ENCODE results near the gene PLCB1.

PLCB1 gene

DNA sequence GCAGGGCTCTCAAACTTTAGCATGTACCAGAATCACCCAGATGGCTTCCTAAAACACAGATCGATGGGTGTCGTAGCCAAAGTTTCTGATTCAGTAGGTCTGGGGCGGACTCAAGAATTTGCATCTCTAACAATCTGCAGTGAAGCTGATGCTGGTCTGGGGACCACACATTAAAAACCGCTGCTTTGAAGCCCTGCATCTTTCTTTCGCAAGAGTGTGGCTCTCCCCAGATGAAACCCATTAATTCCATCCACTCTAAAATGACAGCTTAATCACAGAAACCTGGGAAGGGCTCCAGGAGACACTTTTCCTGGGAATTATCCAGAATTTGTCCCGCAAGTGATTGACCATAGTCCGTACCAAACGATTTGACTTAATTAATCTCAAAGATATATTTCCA is 617.0 kb downstream of the PLCB1 start:
- Mint-ChIP-seq H3K4me3 (no peak overlapping the region), H3K27me3 (no peaks in the 10 kb centered on the region), H3K27ac (no peak overlapping the region), H3K4me1 (ENCODE audit: low read depth) (peaks cover 7% of the 10 kb centered on the region), H3K9me3 (no peaks in the 10 kb centered on the region), H3K36me3 (ENCODE audit: low read depth) (no peaks in the 10 kb centered on the region)

DNA sequence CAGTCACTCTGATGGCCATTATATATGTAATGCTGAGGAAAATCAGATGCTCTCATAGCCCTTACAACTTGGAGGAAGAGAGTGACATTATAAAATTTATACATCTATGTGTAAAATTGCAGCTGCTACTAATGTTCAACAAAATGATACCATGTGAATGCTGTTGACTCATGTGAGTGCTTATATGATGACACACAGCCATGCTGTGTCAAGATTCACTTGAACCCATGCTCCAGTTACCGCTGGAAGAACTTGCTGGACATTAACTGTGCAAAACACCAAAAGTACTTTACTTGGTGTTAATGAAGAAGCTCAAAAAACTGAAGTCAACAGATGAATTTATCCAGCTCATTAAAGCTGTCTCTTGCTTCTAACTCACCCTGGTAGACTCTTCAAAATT is 617.9 kb downstream of the PLCB1 start:
- Mint-ChIP-seq H3K27ac (no peak overlapping the region), H3K9me3 (no peaks in the 10 kb centered on the region), H3K4me1 (ENCODE audit: low read depth) (peaks cover 2% of the 10 kb centered on the region), H3K4me3 (no peak overlapping the region), H3K36me3 (ENCODE audit: low read depth) (no peaks in the 10 kb centered on the region), H3K27me3 (no peaks in the 10 kb centered on the region)

DNA sequence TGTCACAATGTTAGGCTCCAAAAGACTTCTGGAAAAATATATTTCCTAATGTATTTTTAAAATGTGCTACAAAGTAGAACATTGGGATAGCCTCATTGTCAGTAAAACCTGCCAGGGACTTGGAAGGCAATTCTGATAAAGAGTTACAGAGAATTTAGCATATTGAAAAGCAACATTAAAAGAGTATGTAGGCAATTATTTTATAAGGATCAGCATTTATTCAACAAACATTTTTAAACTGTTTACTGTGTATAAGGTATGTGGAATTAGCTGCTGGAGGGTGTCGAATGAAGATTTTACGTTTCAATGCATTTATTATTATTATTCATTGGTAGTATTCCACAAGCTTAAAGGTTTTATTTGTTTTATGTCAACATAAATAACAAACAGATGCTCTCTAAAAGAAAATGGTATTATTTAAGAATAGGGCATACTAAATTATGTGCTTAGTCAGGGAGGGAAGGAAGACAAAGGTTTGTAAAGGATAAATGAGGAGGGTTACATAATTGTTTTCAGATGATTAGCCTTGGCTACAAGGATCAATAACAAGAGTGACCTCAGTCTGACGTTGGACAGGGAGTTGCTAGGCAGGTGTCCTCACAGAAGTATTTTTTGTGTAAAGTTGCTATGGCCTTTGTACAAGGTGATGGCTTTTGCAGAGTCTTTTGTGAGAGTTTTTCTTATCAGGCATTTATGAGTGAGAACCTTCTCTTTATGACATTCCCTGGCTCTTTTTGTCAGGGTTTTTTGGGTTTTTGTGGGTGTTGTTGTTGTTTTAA is 623.5 kb downstream of the PLCB1 start:
- H3K4me3 Mint-ChIP-seq, result no peak overlapping the region
- no peaks in the 10 kb centered on the region for H3K27me3 Mint-ChIP-seq
- no peaks in the 10 kb centered on the region for H3K4me1 Mint-ChIP-seq (ENCODE audit: low read depth)
- H3K36me3 Mint-ChIP-seq (ENCODE audit: low read depth), result no peaks in the 10 kb centered on the region
- no peaks in the 10 kb centered on the region for H3K9me3 Mint-ChIP-seq
- H3K27ac Mint-ChIP-seq, result no peak overlapping the region

DNA sequence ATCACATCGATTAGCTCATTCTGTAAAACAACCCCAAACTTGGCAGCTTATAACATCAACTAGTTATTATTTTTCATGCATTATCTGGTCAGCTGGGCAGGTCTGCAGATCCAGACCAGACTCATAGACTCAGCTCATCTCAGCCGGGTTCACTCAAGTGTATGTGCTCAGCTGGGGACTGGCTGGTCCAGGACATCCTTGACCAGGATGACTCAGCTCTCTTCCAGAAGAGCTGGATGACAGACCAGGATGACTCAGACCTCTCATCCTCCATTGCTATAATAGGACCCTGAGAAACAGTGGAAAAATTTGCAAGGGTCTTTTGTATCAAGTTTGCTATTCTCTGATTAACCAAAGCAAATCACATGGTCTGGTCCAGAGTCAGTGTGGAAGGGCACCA is 624.3 kb downstream of the PLCB1 start:
- Mint-ChIP-seq H3K36me3 (ENCODE audit: low read depth) (no peaks in the 10 kb centered on the region), H3K4me1 (ENCODE audit: low read depth) (no peaks in the 10 kb centered on the region), H3K4me3 (no peak overlapping the region)

DNA sequence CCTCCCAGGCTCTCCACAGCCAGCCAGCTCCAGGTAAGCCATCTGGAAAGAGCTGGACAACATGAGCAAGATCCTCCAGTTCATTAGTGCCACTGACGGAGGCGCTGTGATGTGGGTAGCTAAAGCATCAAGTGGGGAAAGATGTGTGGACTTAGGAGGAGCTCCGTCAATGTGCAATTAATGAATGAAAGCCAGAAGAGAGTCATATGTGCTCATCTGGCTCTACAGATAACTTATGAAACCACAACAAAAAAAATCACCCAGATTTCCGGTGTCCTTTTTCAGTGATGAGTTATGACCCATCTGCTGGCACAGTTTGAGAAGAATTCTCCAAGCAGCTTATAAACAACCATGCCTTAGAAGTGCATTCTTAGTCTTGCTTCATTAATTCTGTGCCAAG is 625.1 kb downstream of the PLCB1 start:
- Mint-ChIP-seq H3K27me3 (no peaks in the 10 kb centered on the region), H3K4me3 (no peak overlapping the region), H3K27ac (no peak overlapping the region), H3K9me3 (no peaks in the 10 kb centered on the region), H3K36me3 (ENCODE audit: low read depth) (no peaks in the 10 kb centered on the region), H3K4me1 (ENCODE audit: low read depth) (no peaks in the 10 kb centered on the region)

More for the DNA sequence above, 624.3 kb downstream of the PLCB1 start:
- Mint-ChIP-seq H3K27me3 (no peaks in the 10 kb centered on the region), H3K27ac (no peak overlapping the region), H3K9me3 (no peaks in the 10 kb centered on the region)

DNA sequence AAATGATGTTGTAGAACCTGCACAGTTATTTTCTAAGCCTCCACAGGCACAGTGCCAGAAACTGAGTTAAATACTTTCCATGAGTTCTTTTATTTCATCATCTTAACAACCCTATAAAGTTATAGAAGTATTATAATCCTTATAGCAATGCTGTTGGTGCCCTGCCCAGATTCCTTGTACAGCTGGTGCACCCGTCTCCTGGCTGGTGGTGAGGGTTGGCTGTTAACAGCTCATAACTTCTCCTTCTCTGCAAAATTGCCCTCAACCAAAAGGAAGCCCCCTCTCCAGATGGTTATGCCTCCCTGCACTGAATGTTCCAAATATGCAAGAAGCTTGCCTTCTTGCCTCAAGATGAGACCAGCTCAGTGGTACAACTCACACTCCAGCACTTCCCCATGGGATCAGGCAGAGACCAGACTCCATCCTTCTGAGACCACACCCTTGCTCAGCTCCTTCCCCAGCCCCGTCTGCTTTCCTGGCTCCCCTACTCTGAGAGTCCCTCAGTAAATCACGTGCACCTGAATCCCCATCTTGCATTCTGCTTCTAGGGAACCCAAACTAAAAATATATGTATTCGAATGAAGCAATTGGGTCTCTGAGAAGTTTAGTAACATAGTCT is 632.4 kb downstream of the PLCB1 start:
- H3K4me3 Mint-ChIP-seq, result no peak overlapping the region
- no peaks in the 10 kb centered on the region for H3K4me1 Mint-ChIP-seq (ENCODE audit: low read depth)
- H3K9me3 Mint-ChIP-seq, result no peaks in the 10 kb centered on the region
- no peaks in the 10 kb centered on the region for H3K27me3 Mint-ChIP-seq
- H3K27ac Mint-ChIP-seq, result no peak overlapping the region
- no peaks in the 10 kb centered on the region for H3K36me3 Mint-ChIP-seq (ENCODE audit: low read depth)

DNA sequence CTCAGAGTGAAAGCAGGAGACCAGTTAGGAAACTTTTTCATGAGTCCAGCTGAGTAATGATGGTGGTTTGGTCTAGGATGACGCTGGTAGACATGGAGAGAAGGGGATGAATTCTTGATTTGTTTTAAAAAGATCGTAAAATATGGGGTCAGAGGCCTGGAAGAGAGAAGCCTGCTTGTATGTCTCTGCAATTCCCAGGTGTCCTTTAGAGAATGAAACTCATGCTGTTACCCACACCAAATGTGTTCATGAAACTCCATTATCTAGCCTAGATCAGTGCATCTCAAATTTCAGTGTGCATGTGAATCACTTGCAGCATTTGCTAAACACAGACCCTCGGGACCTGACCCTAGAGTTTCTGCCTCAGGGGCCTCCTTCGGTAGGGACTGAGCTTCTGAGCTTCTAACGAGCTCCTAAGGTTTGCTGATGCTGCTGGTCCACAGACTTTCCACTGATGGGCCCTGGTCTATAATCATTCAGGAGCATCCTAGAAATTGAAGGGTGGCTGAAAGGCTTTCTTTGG is 634.9 kb downstream of the PLCB1 start:
- no peaks in the 10 kb centered on the region for H3K36me3 Mint-ChIP-seq (ENCODE audit: low read depth)
- H3K27me3 Mint-ChIP-seq, result no peaks in the 10 kb centered on the region
- H3K4me1 Mint-ChIP-seq (ENCODE audit: low read depth), result no peaks in the 10 kb centered on the region
- H3K9me3 Mint-ChIP-seq, result no peaks in the 10 kb centered on the region
- H3K4me3 Mint-ChIP-seq, result no peak overlapping the region
- no peak overlapping the region for H3K27ac Mint-ChIP-seq

DNA sequence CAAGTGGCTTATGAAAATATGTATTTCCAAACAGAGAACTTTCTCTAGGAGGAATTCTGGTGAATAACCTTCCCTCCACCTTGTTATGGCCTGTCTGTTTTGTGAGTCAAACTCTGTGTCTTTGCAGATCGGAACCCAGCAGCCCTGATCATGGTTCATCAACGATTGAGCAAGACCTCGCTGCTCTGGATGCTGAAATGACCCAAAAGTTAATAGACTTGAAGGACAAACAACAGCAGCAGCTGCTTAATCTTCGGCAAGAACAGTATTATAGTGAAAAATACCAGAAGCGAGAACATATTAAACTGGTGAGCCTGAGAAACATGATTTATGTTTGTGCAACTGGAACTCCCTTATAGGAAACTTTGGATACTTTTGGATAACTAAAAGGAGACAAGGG is 642.3 kb downstream of the PLCB1 start:
- Mint-ChIP-seq H3K4me1 (ENCODE audit: low read depth) (no peaks in the 10 kb centered on the region), H3K4me3 (no peak overlapping the region), H3K27me3 (no peaks in the 10 kb centered on the region), H3K9me3 (no peaks in the 10 kb centered on the region), H3K36me3 (ENCODE audit: low read depth) (no peaks in the 10 kb centered on the region), H3K27ac (no peak overlapping the region)

DNA sequence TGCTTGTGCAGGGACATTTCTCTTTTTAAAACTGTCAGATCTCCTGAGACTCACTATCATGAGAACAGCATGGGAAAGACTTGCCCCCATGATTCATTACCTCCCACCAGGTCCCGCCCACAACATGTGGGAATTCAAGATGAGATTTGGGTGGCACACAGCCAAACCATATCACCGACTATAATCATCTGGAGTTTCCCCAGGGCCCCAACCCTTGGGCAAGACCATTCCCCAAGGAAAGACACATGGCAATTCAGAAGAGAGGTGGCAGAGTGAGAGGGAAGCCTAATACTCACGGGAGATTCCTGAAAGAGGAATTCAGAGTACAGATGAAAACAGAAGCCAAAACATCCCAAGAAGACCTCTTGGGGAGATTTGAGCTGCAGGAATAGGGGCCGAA is 645.8 kb downstream of the PLCB1 start:
- H3K27ac Mint-ChIP-seq, result no peak overlapping the region
- peaks cover 4% of the 10 kb centered on the region for H3K36me3 Mint-ChIP-seq (ENCODE audit: low read depth)
- no peaks in the 10 kb centered on the region for H3K4me1 Mint-ChIP-seq (ENCODE audit: low read depth)
- H3K4me3 Mint-ChIP-seq, result no peak overlapping the region
- peaks cover 7% of the 10 kb centered on the region for H3K9me3 Mint-ChIP-seq
- H3K27me3 Mint-ChIP-seq, result no peaks in the 10 kb centered on the region

DNA sequence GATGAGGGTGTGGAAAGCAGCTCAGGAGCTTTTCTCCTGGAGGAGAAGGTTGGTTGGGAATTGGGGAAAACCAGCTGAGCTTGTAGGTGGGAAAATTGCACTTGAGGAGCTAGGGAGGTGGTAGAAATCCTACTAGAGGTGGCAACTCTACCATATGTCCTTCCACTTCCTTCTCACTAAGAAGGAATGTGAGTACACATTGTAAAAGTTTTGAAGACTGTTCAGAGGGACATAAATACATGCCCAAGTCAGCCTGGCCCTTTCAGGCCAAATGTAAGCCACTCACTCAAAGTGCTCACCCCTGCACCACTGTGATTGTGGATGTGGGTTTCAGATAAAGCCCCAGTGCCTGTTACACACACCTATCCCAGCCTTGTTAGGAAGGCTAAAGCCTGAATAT is 646.3 kb downstream of the PLCB1 start:
- Mint-ChIP-seq H3K4me3 (no peak overlapping the region), H3K27me3 (no peaks in the 10 kb centered on the region), H3K27ac (no peak overlapping the region), H3K4me1 (ENCODE audit: low read depth) (no peaks in the 10 kb centered on the region), H3K9me3 (peaks cover 7% of the 10 kb centered on the region), H3K36me3 (ENCODE audit: low read depth) (peaks cover 4% of the 10 kb centered on the region)

DNA sequence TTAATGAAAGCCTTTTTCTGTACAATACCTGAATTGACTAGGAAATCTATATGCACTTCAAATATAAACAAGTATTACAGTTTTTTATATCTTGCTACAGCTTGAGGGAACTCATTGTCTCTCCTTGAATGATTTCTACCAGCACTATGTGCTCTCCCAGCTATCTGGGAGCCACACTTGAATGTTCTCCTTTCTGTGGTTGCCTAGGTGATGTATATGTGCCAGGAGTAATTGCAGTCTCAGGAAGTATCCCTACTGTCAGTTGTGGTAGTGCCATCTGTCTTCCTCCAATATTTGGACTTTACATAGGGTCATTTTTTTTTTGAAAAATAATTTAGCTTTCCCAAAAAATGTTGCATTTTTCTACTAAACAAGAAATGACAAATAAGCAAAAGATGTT is 648.8 kb downstream of the PLCB1 start:
- Mint-ChIP-seq H3K4me1 (ENCODE audit: low read depth) (no peaks in the 10 kb centered on the region), H3K27me3 (no peaks in the 10 kb centered on the region), H3K27ac (no peak overlapping the region), H3K4me3 (no peak overlapping the region), H3K36me3 (ENCODE audit: low read depth) (peaks cover 4% of the 10 kb centered on the region), H3K9me3 (peaks cover 7% of the 10 kb centered on the region)

DNA sequence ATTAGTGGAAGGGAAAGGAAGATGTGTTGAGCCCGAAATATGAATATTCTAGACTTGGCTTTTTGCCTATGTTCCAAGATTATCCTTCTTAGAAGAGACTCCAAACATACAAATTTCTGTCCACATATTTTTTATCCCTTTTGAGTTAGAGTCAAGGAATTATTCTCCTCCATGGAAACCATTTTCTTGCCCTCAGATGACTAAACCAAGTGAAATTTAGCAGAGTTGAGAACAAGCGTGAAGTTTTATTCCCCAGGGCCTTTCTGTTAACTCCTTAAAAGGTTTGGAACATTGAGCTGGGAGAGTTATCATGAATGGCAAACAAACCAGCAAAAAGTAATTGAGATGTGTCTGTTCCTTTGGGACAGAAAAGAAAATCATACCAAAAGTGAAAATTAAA is 650.7 kb downstream of the PLCB1 start:
- no peak overlapping the region for H3K4me3 Mint-ChIP-seq

DNA sequence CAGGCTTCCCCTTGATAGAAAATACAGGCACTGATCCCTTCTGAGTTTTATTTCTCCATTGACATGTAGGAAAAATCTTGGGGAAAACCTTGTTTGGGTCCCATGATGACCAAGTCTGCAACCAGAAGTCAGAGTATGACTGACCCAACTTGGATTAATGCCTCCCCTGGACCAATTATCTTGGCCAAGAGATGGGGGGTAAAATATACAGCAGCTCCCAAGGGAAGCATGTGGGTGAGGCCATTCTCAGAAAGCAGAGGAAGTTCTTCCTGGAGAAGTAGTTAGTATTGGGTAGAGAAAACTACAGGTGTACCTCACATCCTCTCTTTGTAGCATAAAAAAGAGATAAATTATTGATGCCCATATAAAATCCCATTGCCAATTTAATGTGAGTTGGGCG is 651.7 kb downstream of the PLCB1 start:
- no peaks in the 10 kb centered on the region for H3K27me3 Mint-ChIP-seq
- H3K4me3 Mint-ChIP-seq, result no peak overlapping the region
- H3K4me1 Mint-ChIP-seq (ENCODE audit: low read depth), result no peaks in the 10 kb centered on the region
- no peak overlapping the region for H3K27ac Mint-ChIP-seq
- H3K9me3 Mint-ChIP-seq, result peaks cover 7% of the 10 kb centered on the region
- H3K36me3 Mint-ChIP-seq (ENCODE audit: low read depth), result peaks cover 4% of the 10 kb centered on the region

More for the DNA sequence above, 650.7 kb downstream of the PLCB1 start:
- Mint-ChIP-seq H3K27me3 (no peaks in the 10 kb centered on the region), H3K9me3 (peaks cover 7% of the 10 kb centered on the region), H3K27ac (no peak overlapping the region), H3K36me3 (ENCODE audit: low read depth) (peaks cover 4% of the 10 kb centered on the region), H3K4me1 (ENCODE audit: low read depth) (no peaks in the 10 kb centered on the region)

DNA sequence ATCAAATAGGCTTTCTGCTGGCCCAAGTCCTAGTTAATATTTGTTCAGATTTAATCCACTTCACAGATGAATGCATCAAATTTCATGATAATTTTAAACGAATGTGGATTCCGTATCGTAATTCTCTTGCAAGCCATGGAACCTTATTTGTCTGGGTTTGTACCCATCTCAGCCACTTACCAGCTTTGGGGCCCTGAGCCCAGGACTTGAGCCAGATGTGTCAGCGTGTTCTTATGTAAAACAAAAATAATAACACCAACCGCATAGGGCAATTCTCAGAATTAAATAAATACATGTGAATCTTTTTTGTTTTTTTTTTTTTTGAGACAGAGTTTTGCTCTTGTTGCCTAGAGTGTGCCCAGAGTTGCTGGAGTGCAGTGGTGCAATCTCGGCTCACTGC is 654.3 kb downstream of the PLCB1 start:
- Mint-ChIP-seq H3K4me3 (no peak overlapping the region), H3K36me3 (ENCODE audit: low read depth) (peaks cover 4% of the 10 kb centered on the region), H3K4me1 (ENCODE audit: low read depth) (no peaks in the 10 kb centered on the region), H3K27me3 (no peaks in the 10 kb centered on the region), H3K9me3 (peaks cover 3% of the 10 kb centered on the region), H3K27ac (no peak overlapping the region)

DNA sequence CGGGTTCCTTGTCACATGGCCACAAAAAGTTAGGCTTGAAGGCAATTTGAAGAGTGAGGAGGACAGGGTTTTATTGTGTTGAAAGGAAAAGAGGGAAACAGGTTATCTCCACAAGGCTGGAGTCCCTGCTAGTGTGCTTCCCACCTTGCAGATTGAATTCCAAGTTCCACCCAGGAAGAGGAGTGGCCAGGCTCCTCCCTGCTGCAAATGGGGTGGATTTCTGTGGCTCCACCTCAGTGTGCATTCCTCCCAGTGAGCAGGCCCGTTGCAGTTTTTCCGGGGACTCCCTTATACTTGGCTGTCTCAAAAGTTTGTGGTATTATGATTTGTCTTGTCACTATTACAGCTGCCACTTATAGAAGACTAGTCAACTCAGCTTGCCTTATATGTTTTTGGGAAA is 655.0 kb downstream of the PLCB1 start:
- peaks cover 3% of the 10 kb centered on the region for H3K36me3 Mint-ChIP-seq (ENCODE audit: low read depth)
- H3K4me3 Mint-ChIP-seq, result no peak overlapping the region
- H3K4me1 Mint-ChIP-seq (ENCODE audit: low read depth), result no peaks in the 10 kb centered on the region
- H3K9me3 Mint-ChIP-seq, result no peaks in the 10 kb centered on the region
- no peak overlapping the region for H3K27ac Mint-ChIP-seq
- no peaks in the 10 kb centered on the region for H3K27me3 Mint-ChIP-seq

DNA sequence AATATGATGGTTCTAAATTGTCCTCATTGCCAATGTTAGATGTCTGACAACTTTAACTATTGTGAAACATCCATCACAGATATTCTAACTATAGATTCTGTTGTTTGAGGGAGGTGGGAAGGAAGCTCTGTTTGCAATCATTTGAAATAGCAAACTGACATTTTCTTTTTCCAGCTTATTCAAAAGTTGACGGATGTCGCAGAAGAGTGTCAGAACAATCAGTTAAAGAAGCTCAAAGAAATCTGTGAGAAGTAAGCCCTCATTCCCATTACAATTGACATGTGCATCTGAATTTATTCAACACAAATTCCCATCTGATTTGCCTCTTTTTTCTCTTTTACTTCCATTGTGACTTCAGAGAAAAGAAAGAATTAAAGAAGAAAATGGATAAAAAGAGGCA is 656.2 kb downstream of the PLCB1 start:
- H3K36me3 Mint-ChIP-seq (ENCODE audit: low read depth), result no peaks in the 10 kb centered on the region

More for the DNA sequence above, 656.2 kb downstream of the PLCB1 start:
- H3K9me3 Mint-ChIP-seq, result no peaks in the 10 kb centered on the region
- H3K27ac Mint-ChIP-seq, result no peak overlapping the region
- no peaks in the 10 kb centered on the region for H3K4me1 Mint-ChIP-seq (ENCODE audit: low read depth)
- no peaks in the 10 kb centered on the region for H3K27me3 Mint-ChIP-seq
- no peak overlapping the region for H3K4me3 Mint-ChIP-seq

Measured in stimulated activated naive CD8-positive, alpha-beta T cell treated with anti-CD3 and anti-CD28 coated beads, Interleukin-15, Interleukin-2, amounts not matched to agents 100 ng/mL and 50 ng/mL, for 24 hours (primary cell).